RWPE2 (cell line): Measurements from ENCODE around the gene HMGCLL1.

Experiments used
- ATAC-seq: fragments of 200-7000 bp; cut with Tn5 transposase; 3 replicates; pipeline ENCODE4 v1.9.1; 2021; ENCODE audit warnings: low read depth
- DNase-seq: peaks from one replicate; pipeline ENCODE4 v3.0.0-alpha.2; 2020; ENCODE audit warnings: low spot score
- H3K27ac ChIP-seq: fragments of 450-650 bp; 2 replicates; pipeline ENCODE4 v1.5.1; 2017; ENCODE audit warnings: mild to moderate bottlenecking; ENCODE audit not compliant: poor library complexity, severe bottlenecking
- H3K27me3 ChIP-seq: fragments of 250-450 bp; sonication (Bioruptor Pico); 2 replicates; pipeline ENCODE4 v1.5.1; 2021; ENCODE audit warnings: mild to moderate bottlenecking, moderate library complexity; ENCODE audit not compliant: insufficient read depth, poor library complexity, severe bottlenecking
- H3K36me3 ChIP-seq: fragments of 250-450 bp; sonication (Bioruptor Pico); 2 replicates; pipeline ENCODE4 v1.5.1; 2020; ENCODE audit warnings: low read depth, mild to moderate bottlenecking, moderate library complexity
- H3K4me1 ChIP-seq: fragments of 250-450 bp; sonication (Bioruptor Pico); 2 replicates; pipeline ENCODE4 v1.5.1; 2021; ENCODE audit warnings: mild to moderate bottlenecking, moderate library complexity; ENCODE audit not compliant: insufficient read depth, poor library complexity, severe bottlenecking
- H3K4me3 ChIP-seq: fragments of 250-450 bp; sonication (Bioruptor Pico); 2 replicates; pipeline ENCODE4 v1.5.1; 2021; ENCODE audit warnings: mild to moderate bottlenecking, moderate library complexity; ENCODE audit not compliant: severe bottlenecking
- H3K9me3 ChIP-seq: fragments of 250-450 bp; sonication (Bioruptor Pico); 2 replicates; pipeline ENCODE4 v1.5.1; 2021; ENCODE audit warnings: mild to moderate bottlenecking, moderate library complexity; ENCODE audit not compliant: severe bottlenecking
- CTCF ChIP-seq: fragments of 450-650 bp; IDR thresholded peaks from one replicate; pipeline ENCODE4 v1.5.1; 2017; ENCODE audit warnings: mild to moderate bottlenecking, moderate library complexity; ENCODE audit not compliant: poor library complexity, severe bottlenecking

The HMGCLL1 gene

GRCh38 chr6:55569638-55570037 is 9.4 kb downstream of the HMGCLL1 start:
- ATAC-seq (no peak), DNase-seq (no peak)
- Histone ChIP-seq H3K27me3 (no peaks in the 10 kb centered on the region), H3K4me1 (no peaks in the 10 kb centered on the region), H3K27ac (no peak overlapping the region), H3K4me3 (no peak overlapping the region), H3K9me3 (no peaks in the 10 kb centered on the region), H3K36me3 (no peaks in the 10 kb centered on the region)
- TF ChIP-seq CTCF: no peak

GRCh38 chr6:55568808-55569439 is 10.1 kb downstream of the HMGCLL1 start:
- DNase-seq: no peak
- Histone ChIP-seq H3K4me3 (no peak overlapping the region), H3K4me1 (no peaks in the 10 kb centered on the region), H3K36me3 (no peaks in the 10 kb centered on the region), H3K27ac (no peak overlapping the region), H3K9me3 (no peaks in the 10 kb centered on the region), H3K27me3 (no peaks in the 10 kb centered on the region)
- ATAC-seq: no peak
- TF ChIP-seq CTCF: no peak

GRCh38 chr6:55567558-55567957 is 11.4 kb downstream of the HMGCLL1 start:
- no peak for TF ChIP-seq CTCF

GRCh38 chr6:55566036-55566710 is 12.8 kb downstream of the HMGCLL1 start:
- DNase-seq: no peak
- Histone ChIP-seq H3K27me3 (no peaks in the 10 kb centered on the region), H3K27ac (no peak overlapping the region), H3K9me3 (no peaks in the 10 kb centered on the region), H3K4me1 (no peaks in the 10 kb centered on the region), H3K36me3 (no peaks in the 10 kb centered on the region), H3K4me3 (no peak overlapping the region)
- TF ChIP-seq CTCF: no peak
- ATAC-seq: no peak

More at GRCh38 chr6:55567558-55567957, 11.4 kb downstream of the HMGCLL1 start:
- Histone ChIP-seq H3K9me3 (no peaks in the 10 kb centered on the region), H3K4me3 (no peak overlapping the region), H3K27me3 (no peaks in the 10 kb centered on the region), H3K4me1 (no peaks in the 10 kb centered on the region), H3K36me3 (no peaks in the 10 kb centered on the region), H3K27ac (no peak overlapping the region)
- DNase-seq (no peak), ATAC-seq (no peak)

- no peak for DNase-seq
- peaks cover 4% of the 10 kb centered on the region for H3K27me3 ChIP-seq
- no peak overlapping the region for H3K4me3 ChIP-seq
- H3K27ac ChIP-seq: no peak overlapping the region
- no peaks in the 10 kb centered on the region for H3K36me3 ChIP-seq
- ATAC-seq: no peak
- TF ChIP-seq CTCF: no peak
- no peaks in the 10 kb centered on the region for H3K9me3 ChIP-seq
- H3K4me1 ChIP-seq: no peaks in the 10 kb centered on the region
Observed at GRCh38 chr6:55562318-55562717, 16.7 kb downstream of the HMGCLL1 start.
